Activated naive CD4-positive, alpha-beta T cell treated with Interleukin-2 at 50 U/mL for 16 hours (primary cell): Measurements from ENCODE around the gene BPIFB4.
"Not testable (repeated sequence)": the region's sequence is repeated elsewhere in the genome, so short reads cannot be mapped to it uniquely, and the experiment has no call there.

Experiments used
- DNase-seq: peaks from one replicate; pipeline ENCODE4 v3.0.0-alpha.2; 2020

Gene BPIFB4

DNA sequence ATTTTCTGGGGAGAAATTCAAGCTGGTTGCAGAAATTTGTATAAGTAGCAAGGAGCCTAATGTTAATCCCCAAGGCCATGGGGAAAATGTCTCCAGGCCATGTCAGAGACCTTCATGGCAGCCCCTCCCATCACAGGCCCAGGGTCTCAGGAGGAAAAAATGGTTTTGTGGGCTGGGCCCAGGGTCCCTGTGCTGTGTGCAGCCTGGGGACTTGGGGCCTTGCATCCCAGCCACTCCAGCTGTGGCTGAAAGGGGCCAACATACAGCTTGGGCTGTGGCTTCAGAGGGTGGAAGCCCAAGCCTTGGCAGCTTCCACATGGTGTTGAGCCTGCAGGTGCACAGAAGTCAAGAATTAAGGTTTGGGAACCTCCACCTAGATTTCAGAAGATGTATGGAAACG is 42.9 kb downstream of the BPIFB4 start:
- not testable (repeated sequence) for DNase-seq

DNA sequence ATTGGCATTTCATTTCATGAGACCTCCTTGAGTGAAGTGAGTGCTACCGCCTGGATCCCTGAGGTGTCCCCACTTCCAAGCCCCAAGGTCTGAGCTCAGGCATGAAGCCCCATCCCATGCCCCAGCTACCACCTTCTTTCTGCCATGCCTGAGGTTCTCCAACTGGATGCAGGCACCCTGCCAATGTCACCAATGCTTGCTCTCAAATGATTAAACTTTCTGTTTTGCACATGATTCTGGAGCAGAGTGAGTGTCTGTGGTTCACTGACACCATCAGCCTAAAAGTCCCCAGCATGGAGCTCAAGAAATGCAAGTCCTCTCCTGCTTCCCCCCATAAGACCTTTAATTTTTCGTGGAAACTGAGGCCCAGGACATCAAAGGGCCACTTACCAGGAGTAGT is 44.8 kb downstream of the BPIFB4 start:
- no peak for DNase-seq

DNA sequence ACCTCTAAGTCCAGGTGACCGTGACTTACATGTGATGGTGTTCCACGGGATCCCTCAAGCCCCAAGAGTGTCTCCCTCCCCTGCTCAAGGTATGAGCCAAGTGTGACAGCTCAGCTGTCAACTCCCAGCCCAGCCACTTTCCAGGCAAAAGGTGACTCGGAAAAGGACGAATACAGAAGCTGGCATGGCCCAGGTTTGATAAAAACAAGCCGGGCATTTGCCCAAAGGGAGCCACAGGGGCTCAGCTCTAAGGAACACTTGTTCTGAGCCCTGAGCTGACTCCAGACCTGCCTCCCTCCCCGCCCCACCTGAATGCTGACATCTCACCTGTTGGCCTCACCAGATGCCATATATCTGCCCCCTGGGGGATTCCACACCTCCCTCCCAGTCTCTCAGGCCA is 45.6 kb downstream of the BPIFB4 start:
- no peak for DNase-seq

DNA sequence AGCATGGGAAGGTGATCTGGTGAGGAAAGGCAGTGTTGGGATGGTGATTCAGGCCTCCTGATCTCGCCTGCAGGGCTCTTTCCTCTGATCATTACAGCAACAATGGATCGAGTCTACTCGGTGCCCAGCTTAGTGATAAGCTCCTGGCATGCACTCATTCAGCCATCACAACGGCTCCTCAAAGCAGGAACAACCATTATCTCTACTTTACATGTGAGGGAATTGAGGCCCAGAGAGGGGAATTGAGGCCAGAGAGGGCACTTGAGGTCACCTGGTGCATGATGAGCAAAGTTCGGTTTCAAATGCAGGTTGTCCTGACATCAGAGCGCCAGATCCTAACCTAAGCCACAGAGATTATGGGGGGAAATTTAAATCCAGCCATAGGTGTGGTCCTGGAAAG is 46.5 kb downstream of the BPIFB4 start:
- DNase-seq: no peak

DNA sequence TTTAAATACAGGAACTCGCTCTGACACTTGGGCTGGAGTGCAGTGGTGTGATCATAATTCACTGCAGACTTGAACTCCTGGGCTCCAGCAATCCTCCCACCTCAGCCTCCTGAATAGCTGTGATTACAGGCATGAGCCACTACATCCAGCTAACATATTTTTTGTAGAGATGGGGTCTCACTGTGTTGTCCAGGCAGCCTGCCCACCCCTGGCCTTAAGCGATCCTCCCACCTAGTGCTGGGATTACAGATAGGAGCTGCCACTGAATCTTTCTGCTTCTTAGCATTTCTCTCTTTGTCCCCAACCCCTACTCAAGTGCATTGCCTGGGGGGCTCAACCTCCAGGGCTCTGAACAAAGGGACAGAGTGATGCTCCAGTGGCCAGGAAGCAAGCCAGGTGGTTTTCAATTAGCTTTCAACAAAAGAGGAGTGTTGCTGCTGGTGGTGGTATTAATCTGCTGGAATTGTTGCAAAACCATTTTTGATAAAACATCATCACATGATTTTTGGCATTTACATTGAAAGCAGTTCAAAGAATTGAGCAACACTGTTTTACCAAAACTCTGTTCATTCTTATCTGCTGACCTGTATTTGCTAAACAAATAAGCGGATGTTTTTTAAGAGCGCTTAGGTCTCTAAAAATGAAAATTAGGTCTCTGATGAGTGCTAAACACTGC is 48.1 kb downstream of the BPIFB4 start:
- no peak for DNase-seq

DNA sequence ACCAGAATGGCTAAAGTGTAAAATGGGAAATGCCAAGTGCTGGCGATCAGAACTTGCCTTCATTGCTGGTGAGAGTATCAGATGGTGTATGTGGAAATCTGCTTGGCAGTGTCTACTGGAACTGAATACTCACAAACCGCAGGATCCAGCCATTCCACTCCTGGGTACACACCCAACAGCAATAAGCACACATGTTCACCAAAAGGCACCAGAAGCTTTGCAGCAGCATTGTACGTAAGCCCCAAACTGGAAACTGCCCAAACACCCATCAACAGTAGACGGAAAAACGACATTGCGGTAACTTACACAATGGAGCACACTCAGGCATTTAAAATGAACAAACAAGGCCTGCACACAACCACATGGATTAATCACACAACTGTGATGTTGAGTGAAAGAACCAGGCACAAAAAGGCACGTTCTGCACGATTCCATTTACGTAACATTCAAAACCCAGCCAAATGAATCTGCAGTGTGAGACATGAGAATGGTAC is 51.2 kb downstream of the BPIFB4 start:
- no peak for DNase-seq

DNA sequence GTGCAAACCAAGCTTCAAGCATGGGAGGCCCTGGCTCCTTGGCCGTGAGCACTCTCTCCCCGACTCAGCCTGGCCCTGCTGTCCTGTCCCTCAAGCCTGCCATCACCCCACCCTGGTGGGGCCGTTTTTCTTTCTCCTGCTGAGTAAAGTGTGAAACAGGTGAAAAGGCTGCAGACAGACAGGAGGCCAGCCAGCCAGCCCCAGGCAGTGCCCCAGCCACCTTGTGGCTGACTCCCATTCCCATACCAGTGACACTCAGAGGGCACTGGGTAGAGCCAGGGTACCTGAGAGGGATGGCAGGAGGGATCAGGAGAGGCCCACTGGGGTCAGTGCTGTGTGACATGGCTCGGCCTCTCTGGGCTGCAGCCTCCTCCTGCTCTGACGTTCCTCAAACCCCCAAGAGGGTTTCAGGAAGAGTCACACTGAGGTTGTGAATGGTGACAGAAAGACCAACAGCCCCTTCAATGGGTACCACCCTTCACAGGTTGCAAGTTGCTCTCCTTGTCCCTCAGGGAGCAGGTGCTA is 52.6 kb downstream of the BPIFB4 start:
- no peak for DNase-seq

- DNase-seq: no peak
These were observed 53.3 kb downstream of the BPIFB4 start for GRCh38 chr20:33132513-33133372.

DNA sequence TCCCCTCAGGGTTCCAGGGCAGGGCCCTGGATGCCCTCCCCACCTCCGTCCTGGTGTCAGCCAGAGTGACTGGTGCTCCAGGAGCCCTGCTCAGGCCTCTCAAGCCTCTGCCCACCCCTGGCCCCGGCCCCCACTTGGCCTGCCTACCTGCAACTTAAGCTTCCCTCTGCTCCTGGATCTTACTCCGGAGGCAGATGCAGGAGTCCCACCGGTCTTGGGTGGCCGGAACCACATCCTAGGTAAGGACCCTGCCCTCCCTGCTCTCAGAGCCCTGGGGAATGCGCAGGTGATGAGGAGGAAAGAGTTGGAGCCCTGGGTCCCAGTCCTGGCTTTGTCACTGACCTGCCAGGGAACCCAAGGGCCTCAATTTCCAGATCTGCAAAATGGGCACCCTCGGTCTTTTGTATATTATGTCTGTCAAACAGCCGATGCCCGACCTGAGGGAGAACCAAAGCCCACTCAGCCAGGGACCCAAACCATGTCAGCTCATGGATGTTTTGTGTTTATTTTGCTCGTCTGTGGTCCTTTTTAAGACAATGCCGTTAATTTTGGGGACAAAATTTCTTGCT is 54.0 kb downstream of the BPIFB4 start:
- no peak for DNase-seq

DNA sequence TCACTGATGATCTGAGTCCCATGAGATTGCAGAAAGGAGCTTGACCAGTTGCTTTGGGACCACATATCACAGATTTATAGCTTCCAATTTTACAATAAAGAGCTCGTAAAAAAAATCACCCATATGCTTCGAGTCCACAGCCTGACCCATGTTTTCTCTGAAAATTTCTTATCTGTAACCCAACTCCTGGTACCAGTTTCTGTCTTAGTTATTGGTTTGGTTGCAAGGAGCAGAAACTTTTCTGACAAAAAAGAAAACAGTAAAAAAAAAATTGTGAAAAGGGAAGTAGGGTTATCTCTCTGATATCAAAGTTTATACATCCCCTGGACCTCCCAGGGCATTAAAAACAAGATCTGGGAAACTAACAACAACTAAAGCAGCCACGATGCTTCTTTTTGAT is 57.8 kb downstream of the BPIFB4 start:
- no peak for DNase-seq

- DNase-seq: no peak
These were observed 60.0 kb downstream of the BPIFB4 start for GRCh38 chr20:33139467-33139866.

DNA sequence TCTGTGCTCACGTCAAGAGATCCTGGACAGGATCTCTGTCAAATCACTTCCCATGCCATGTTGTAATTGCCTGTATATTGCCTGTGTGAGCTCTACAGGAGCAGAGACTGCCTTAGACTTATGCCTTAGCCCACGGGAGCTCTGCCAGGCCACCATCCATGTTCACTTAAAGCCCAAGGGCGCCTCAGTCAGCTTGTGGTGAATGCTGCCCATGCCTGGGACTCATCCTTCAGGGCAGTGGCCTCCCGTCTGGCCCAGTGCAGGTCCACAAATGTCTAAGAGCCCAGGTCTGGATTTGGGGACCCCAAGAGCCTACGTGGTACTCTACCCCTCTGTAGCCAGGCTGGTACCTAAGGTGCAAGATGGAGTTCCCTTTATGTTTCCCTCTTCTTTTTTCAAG is 66.1 kb downstream of the BPIFB4 start:
- no peak for DNase-seq

DNA sequence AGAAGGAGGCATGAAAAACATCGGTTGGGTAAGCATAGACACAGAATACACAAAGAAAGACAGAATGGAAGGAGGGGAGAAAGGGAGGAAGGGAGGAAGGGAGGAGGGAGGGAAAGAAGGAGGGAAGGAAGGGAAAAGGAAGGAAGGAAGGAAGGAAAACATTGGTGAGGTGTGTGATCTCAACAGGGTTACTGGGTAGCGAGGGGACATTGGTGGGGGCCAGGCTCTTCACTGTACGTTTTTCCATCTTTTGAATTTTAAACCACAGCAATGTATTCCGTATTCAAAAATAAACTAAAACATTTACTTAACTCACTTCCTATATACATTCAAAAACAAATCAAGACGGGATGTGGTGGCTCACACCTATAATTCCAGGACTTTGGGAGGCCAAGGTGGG is 67.9 kb downstream of the BPIFB4 start:
- no peak for DNase-seq

GRCh38 chr20:33148040-33148439 is 68.6 kb downstream of the BPIFB4 start:
- no peak for DNase-seq

DNA sequence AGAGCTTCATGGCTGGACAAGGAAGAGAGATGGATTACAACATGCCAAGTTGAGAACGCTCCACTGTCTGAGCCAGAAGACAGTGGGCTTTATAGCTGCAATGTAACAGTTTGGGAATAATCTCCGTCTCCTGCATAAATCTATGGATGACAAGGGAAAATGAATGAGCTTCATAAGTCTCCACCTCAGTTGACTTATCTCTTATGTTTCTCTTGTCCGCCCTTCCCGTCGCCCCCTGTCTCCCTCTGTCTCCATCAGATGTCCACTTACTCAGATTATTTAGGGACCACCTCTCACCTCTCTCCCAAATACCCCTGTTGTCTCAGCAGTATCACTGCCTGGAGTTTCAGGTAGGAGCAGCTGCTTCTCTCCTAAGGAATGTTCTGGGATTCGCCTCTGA is 74.8 kb downstream of the BPIFB4 start:
- no peak for DNase-seq

GRCh38 chr20:33158637-33159385 is 79.4 kb downstream of the BPIFB4 start:
- no peak for DNase-seq

DNA sequence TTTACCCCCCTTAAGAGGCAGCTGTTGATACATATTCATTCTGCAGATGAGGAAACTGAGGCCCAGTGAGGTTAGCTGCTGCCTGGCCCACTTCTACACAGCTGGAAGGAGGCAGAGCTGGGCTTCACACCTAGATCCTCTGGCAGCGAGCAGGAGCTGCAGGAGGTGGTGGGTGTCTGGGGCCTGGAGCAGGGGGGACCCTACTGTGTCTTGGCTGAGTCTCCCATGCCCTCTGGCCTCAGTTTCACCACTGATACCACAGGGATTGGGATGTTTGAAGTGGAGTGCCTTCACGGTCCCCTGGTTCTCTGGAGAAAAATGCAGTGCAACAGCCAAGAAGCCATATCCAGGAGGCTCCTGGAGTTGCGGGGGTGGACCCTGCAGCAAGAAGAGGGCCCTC is 80.3 kb downstream of the BPIFB4 start:
- DNase-seq: no peak

DNA sequence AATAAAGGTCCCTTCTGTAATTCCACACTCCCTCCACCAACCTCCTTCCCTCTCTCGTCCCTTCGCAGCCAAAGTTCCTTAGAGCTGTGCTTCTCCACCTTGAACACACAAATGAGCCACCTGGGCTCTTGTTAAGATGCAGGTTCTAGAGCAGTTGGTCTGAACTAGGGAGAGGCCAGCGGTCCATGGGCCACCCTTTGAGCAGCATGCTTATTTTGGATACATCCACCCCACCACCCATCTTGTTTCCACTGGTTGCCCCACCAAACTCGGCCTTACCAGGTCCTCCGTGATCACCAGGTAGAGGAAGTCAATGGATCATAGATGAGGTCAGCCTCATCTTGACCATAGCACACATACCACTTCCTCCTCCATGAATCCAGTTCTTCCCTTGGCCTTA is 81.2 kb downstream of the BPIFB4 start:
- DNase-seq: no peak
